Fibroblast of skin of back (primary cell): ENCODE measurements around the gene EEF1A1.
A peak's percentile ranks its signal among the peaks of the same experiment; 100 is the strongest.
"Not testable (repeated sequence)": the region's sequence is repeated elsewhere in the genome, so short reads cannot be mapped to it uniquely, and the experiment has no call there.

ENCODE experiments used
- DNase-seq: peaks from one replicate; pipeline ENCODE4 v3.0.0-alpha.2; 2013

The EEF1A1 gene

DNA sequence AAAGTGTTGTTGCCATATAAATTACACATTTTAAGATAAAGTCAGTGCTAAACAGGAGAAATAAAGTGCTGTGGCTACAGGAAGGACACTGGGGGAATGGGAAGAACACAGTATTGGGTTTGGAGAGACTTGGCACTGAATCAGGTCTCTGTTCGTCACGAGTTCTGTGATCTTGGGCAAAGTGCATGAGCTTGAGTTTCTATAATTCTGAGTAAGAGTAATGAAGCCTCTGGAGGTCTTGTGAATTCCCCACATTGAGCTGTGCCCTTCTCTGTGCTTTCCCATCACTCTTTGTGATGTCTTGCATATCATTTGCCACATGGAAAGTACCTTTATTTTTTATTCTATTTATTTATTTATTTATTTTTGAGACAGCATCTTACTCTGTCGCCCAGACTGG is 16.8 kb upstream of the EEF1A1 start:
- DNase-seq: no peak

DNA sequence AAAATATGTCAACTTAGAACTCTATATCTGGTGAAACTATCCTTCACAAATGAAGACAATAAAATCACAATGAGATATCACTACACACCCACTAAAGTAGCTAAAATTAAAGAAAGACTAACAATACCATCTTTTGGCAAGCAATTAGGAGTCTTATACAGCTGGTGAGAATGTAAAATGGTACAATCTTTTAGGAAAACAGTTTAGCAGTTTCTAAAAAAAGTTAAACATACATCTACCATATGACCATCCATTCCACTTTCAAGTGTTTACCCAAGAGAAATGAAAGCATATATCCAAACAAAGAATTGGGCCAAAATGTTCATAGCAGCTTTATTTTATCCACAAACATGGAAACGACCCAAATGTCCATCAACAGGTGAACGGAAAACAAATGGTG is 13.8 kb upstream of the EEF1A1 start:
- no peak for DNase-seq

DNA sequence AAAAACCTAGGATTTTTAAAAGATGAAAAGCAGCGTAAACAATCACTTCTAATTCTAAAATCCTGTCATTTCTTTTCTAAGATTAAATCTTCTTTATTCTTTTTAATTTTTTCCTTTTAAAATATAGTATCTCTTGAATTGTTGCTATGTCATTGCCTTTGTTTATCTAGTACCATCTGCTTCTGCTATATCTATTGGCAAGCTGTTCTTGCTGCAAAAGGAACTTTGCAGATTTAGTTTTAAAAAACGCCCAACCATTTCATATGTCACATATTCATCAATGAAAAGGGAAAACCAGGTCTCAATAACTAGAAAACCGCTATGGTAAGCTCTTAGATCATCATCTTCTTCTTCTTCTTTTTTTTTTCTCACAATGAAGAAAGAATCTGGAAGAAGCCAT is 11.5 kb upstream of the EEF1A1 start:
- no peak for DNase-seq

DNA sequence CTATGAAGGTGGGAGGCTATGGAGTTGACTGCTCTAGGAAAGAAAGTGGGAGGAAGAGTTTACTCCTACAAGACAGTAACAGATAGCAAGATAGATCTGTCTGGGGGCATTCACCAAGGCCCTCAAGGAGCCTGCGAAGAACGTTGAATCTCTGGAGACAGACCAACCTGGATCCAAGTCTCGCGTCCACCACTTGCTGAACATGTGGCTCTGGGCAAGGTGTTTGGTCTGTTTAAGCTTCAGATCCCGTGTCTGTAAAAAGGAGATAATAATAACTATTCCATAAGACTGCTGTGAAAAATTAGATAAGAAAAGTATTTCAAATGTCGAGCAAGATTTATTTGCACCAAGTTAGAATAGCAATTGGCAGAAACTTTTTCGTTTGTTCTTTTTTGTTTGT is 8.1 kb upstream of the EEF1A1 start:
- no peak for DNase-seq

DNA sequence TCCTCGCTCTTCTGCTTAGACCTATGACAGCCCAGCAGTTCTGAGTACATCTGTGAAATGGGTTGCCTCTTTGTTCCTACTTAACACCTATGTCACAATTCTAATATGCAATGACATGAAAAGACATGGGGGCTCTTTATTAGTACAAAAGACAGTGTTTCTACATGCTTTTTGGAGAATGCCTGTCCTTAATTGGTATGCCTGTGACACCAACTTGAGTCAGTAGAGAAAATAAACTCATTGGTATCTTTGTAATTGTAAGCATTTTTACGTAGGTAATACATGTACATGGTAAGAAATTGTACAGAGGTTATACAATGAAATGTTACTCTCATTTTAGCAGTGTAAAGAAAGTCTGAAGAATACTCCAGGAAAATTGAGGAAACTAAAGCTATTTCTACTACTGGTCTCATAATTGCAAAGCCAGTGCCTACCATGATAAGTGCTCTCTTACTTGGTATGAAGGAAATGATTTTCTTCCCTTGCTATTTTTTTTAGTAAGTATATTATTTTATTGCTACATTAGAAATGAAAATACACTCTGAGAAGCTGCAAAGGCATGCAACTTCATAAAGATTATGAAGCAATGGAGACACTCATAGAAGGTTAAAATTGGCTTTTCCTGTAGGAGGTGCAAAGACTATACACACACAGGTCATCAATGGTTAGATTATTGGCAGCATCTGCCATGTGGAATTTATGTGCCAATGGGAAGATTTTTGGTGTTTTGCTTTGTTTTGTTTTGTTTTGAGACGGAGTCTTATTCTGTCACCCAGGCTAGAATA is 4.9 kb upstream of the EEF1A1 start:
- peak; percentile 67 for DNase-seq

DNA sequence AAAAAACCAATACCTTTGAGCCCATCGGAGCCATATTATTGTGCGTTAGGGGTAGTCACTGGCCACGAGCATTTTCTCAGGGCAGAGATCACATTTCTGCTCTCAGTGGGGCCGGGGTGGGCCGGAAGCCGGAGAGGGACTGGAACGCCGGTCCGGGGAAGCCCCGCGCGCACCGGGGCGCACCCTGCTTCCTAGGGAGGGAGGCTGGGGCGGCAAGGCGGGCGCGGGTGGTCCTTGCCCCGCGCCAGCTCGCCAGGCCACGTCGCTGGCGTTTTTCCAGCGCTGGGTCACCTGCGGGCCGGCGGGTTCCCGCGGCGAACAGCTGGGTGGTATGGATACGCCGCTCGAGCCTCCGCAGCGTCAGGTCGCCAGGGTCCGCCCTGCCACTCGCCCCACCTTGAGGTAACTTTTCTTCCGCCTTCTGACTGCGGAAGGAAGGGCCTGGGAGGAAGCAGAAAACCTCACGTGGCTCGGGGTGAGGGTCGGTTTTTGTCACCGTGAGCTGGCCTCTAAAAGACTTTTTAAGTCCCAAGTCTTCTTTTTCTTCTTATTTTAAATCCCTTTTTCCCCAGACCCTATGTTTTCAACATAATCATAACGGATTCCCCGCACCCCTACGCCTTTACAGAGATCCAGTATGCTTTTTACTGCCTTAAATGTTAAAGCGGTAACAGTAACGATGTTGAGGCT is 2.7 kb upstream of the EEF1A1 start:
- DNase-seq: peak; percentile 29

DNA sequence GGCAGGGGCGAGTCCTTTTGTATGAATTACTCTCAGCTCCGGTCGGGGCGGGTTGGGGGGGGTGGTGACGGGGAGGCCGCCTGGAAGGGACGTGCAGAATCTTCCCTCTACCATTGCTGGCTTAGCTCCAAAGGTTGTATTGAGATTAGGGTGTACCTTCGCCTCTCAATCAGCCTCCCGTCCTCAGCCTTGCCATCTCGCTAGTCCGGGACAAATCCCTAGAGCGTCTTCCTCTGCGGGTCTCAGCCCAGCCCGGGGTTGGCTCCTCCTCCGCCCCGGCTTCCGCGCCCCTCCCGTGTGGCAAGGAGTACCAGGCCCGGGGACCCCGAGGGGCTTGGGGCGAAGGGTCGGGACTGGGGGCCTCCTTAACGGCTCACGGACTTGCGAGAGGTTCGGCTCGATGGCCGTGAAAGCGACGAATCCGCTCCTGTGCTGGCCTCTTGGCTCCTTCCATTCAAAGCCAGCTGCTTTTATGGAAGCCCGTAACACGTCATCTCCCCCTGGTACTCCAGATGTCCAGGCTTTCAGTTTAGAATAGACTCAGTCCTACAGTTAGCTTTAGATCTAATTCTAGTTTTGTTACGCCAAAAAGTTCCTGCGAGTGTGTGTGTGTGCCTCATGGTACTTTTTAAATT is 636 bp upstream of the EEF1A1 start:
- DNase-seq: peak; percentile 81

DNA sequence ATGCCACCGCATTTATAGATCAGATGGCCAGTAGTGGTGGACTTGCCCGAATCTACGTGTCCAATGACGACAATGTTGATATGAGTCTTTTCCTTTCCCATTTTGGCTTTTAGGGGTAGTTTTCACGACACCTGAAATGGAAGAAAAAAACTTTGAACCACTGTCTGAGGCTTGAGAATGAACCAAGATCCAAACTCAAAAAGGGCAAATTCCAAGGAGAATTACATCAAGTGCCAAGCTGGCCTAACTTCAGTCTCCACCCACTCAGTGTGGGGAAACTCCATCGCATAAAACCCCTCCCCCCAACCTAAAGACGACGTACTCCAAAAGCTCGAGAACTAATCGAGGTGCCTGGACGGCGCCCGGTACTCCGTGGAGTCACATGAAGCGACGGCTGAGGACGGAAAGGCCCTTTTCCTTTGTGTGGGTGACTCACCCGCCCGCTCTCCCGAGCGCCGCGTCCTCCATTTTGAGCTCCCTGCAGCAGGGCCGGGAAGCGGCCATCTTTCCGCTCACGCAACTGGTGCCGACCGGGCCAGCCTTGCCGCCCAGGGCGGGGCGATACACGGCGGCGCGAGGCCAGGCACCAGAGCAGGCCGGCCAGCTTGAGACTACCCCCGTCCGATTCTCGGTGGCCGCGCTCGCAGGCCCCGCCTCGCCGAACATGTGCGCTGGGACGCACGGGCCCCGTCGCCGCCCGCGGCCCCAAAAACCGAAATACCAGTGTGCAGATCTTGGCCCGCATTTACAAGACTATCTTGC is 725 bp downstream of the EEF1A1 start:
- peak; percentile 83 for DNase-seq

DNA sequence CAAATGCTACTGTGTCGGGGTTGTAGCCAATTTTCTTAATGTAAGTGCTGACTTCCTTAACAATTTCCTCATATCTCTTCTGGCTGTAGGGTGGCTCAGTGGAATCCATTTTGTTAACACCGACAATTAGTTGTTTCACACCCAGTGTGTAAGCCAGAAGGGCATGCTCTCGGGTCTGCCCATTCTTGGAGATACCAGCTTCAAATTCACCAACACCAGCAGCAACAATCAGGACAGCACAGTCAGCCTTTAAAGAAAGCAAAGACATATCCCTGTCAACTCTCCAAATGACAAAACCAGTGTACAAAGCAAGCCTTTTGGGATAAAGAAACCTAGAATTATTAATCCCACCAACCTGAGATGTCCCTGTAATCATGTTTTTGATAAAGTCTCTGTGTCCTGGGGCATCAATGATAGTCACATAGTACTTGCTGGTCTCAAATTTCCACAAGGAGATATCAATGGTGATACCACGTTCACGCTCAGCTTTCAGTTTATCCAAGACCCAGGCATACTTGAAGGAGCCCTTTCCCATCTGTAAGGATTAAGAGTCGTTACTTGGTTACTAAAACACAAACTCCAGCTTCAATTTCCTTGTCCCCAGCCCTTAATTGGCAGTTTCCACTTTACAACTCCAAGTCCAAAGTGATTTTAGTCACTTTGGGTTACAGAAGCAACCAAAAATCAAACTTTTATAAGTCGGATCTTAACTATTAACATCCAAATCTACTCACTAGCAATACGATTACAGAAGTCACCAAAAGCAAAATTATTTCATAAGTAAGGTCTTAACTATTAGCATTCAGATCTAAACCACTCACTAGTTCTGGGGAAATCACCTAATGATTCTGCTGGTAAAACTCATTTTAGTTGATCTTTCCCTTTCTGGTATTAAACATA is 1.6 kb downstream of the EEF1A1 start:
- DNase-seq: not testable (repeated sequence)

DNA sequence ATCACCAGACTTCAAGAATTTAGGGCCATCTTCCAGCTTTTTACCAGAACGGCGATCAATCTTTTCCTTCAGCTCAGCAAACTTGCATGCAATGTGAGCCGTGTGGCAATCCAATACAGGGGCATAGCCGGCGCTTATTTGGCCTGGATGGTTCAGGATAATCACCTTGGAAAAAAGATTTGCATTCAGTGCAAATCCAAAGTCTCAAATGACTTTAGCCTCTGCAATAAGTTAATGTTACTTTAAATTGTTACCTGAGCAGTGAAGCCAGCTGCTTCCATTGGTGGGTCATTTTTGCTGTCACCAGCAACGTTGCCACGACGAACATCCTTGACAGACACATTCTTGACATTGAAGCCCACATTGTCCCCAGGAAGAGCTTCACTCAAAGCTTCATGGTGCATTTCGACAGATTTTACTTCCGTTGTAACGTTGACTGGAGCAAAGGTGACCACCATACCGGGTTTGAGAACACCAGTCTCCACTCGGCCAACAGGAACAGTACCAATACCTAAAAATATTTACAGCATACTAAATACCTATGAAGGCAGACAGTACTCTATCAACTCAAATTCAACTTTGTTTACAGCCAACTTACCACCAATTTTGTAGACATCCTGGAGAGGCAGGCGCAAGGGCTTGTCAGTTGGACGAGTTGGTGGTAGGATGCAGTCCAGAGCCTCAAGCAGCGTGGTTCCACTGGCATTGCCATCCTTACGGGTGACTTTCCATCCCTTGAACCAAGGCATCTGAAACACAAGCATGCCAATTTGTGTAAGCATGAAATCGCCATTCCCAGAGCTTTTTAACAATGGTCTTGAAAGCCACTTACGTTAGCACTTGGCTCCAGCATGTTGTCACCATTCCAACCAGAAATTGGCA is 2.5 kb downstream of the EEF1A1 start:
- not testable (repeated sequence) for DNase-seq

DNA sequence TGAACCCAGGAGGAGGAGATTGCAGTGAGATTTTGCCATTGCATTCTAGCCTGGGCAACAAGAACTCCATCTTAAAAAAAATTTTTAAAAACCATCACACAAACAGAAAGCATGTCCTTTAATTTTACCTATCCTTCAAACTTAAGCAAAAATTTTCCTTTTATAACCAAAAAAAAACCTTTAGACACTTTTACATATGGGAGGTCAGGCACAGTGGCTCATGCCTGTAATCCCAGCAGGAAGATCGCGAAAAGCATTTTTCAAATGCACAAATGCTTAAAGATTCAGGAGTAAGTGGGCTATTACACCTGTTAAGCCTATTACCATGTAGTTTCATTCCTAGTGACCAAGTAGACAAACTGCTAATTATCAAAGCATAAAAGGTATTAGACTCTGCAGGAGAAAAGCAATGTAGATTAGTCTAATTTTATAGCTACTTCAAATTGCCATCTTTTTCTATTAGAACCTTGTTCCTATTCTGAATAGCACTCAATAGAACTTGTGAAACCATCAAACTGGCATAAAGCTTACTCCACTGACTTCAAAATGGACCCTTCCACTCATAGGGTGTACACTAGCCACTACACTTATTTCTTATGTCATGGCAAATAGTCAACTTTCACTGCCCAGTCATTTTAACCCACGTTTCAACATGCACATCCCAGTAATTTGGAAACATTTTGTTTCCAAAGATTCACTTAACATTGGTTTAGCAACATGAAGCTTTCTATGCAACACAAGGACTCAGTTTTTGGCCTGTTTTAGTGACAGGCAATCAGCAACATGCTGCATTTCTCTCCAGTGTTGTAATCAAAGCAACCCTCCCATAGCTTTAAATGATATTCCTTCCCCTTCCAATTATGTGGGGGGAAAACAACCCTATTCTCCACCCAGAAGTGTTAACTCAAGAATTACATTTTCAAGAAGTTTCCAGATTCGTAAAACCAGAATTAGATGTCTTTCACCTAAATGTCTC is 4.0 kb downstream of the EEF1A1 start:
- no peak for DNase-seq

DNA sequence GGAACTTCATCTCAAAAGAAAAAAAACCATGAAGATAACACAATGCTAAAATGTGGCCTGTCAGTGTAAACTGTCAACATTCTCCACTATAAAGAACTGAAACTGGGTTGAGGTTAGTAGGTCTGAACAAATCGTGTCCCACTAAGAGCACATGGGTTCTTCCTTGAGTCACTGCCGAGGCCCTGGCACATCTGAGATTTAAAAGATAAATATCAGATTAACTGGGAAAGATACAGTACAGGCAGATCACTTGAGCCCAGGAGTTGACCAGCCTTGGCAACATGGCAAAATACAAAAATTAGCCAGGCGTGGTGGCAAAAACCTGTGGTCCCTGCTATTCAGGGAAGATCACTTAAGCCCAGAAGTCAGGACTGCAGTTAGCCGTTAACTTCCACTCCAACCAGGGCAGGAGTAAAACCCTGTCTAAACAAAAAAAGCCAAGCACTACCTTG is 5.6 kb downstream of the EEF1A1 start:
- DNase-seq: peak; percentile 23

DNA sequence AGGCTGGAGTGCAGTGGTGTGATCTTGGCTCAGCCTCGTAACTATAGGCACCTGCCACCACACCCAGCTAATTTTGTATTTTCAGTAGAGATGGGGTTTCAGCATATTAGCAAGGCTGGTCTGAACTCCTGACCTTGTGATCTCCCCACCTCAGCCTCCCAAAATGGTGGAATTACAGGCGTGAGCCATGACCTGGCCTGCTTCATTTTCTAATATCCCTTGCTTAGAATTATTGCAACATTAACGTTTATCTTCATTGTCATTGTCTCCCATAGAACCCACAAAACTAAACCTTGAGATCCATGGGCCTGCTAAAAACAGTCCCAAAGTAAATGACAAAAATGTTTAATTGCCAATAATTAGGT is 6.1 kb downstream of the EEF1A1 start:
- DNase-seq: peak; percentile 25

DNA sequence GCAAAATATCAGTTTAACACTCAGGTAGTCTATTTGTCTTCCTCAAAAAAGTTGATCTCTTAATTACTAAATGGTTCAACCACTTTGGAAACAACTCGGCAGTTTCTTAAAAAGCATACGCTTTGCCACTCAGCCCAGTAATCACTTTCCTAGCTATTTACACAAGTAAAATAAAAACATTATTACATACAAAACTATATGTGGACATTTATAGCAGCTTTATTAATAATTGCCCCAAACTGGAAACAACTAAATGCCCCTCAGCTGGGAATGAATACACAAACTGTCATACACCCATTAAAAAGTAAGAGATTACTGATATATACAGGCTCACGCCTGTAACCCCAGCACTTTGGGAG is 7.4 kb downstream of the EEF1A1 start:
- peak; percentile 31 for DNase-seq

DNA sequence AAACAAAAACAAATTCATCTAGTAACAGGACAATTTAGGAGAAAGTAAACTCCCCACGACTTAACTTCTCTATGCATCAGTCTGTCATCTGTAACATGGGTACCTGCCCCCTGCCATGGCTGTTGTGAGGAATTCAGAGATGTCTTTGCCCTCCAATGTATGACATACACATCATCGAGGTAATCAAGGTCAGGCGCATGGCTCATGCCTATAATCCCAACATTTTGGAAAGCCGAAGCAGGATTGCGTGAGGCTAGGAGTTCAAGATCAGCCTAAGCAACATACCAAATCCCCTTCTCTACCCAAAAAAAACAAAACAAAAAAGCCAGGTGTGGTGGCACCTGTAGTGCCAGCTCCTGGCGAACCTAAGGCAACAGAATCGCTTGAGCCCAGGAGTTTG is 9.0 kb downstream of the EEF1A1 start:
- DNase-seq: peak; percentile 3

DNA sequence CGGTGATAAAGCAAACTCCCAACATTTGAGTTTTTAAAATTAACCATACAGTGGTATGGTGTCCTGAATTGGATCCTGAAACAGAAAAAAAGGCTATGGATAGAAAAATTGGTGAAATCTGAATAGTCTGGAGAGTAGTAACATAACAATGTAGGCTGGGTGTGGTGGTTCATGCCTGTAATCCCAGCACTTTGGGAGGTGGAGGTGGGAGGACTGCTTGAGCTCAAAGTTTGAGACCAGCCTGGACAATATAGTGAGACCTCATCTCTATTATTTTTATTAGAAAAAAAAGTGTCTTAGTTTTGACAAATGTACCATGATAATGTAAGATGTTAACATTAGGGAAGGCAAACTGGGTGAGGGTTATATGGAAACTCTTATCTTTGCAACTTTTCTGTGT is 11.0 kb downstream of the EEF1A1 start:
- no peak for DNase-seq

DNA sequence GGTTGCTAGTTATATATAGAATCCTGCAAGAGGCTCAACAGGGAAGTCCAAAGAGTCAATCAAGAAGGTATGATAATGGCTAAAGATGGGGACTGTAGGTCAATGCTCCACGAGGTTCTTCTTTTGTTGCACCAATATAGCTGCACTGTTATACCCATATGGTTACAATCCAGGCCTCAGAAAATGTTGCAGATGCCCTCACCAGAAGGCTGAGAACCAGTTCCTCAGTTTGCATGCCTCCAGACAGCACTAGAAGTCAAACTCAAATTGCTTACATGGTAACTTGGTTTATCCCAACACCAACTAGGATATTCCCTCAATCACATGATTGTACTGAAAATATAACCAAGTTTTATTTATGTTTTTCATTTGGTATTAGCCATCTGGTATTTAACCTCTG is 12.1 kb downstream of the EEF1A1 start:
- DNase-seq: no peak

DNA sequence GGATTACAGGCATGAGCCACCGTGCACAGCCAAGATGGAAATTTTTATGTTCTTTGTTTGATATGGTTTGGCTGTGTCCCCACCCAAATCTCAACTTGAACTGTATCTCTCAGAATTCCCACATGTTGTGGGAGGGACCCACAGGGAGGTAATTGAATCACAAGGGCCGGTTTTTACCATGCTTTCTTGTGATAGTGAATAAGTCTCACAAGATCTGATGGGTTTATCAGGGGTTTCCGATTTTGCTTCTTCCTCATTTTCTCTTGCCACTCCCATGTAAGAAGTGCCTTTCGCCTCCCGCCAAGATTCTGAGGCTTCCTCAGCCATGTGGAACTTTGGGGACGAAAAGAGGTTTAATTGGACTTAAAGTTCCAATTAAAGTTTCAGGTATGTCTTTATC is 14.6 kb downstream of the EEF1A1 start:
- DNase-seq: no peak

DNA sequence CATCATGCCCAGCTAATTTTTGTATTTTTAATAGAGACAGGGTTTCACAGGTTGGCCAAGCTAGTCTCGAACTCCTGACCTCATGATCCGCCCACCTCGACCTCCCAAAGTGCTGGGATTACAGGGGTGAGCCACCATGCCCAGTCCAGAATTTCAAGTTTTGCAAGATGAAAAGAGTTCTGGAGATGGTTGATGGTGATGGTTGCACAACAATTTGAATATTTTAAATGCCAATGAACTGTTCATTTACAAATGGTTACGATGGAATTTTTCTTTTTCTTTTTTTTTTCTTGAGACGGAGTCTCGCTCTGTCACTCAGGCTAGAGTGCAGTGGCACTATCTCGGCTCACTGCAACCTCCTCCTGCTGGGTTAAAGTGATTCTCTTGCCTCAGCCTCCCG is 15.1 kb downstream of the EEF1A1 start:
- not testable (repeated sequence) for DNase-seq

DNA sequence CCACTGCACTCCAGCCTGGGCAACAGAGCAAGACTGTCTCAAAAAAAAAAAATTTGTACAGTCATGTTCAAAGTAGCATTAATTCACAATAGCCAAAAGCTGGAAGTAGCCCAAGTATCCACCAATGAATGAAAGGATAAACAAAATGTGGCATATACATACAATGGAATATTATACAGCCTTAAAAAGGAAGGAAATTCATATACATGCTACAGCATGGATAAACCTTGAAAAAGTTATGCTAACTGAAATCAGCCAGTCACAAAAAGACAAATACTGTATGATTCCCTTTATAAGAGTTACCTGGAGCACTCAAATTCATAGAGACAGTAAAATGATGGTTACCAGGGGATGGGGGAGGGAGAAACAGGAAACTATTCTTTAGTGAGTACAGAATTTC is 15.7 kb downstream of the EEF1A1 start:
- DNase-seq: no peak
